Measurements from ENCODE around the gene NRIP2.

The NRIP2 gene

DNA sequence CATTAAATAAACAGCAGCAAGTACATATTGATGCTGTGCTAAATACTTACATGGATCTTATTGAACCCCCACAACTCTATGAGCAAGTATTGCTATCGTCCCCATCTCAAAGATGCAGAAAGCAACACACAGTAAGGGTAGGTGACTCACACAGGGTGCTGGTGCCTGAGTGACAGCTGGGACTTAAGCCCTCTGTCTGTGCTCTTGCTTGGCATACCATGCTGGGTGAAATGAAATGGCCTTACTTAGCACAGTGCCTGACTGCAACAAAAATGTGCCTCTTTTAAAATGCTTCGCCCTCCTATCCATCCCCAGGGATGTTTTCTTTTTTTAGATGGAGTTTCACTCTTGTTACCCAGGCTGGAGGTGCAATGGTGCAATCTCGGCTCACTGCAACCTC lies 21.2 kb upstream of the NRIP2 start:
- H3K4me3 ChIP-seq (ENCODE audit: low read depth, low read length) = no peak overlapping the region
- TF ChIP-seq, protein P1, sequence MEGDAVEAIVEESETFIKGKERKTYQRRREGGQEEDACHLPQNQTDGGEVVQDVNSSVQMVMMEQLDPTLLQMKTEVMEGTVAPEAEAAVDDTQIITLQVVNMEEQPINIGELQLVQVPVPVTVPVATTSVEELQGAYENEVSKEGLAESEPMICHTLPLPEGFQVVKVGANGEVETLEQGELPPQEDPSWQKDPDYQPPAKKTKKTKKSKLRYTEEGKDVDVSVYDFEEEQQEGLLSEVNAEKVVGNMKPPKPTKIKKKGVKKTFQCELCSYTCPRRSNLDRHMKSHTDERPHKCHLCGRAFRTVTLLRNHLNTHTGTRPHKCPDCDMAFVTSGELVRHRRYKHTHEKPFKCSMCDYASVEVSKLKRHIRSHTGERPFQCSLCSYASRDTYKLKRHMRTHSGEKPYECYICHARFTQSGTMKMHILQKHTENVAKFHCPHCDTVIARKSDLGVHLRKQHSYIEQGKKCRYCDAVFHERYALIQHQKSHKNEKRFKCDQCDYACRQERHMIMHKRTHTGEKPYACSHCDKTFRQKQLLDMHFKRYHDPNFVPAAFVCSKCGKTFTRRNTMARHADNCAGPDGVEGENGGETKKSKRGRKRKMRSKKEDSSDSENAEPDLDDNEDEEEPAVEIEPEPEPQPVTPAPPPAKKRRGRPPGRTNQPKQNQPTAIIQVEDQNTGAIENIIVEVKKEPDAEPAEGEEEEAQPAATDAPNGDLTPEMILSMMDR (IDR thresholded peaks at IDR 0.05; ENCODE audit: borderline replicate concordance, insufficient read depth, low read depth, low read length) = no peak

- TF ChIP-seq, protein P1 (IDR thresholded peaks at IDR 0.05; ENCODE audit: borderline replicate concordance, insufficient read depth, low read depth, low read length) = no peak
- no peak overlapping the region for H3K4me3 ChIP-seq (ENCODE audit: low read depth, low read length)
Measured at GRCh38 chr12:2855546-2855945, 20.7 kb upstream of the NRIP2 start.

GRCh38 chr12:2854669-2855453 lies 20.0 kb upstream of the NRIP2 start:
- H3K4me3 ChIP-seq (ENCODE audit: low read depth, low read length) = no peak overlapping the region
- TF ChIP-seq, protein P1 (IDR thresholded peaks at IDR 0.05; ENCODE audit: borderline replicate concordance, insufficient read depth, low read depth, low read length) = no peak

DNA sequence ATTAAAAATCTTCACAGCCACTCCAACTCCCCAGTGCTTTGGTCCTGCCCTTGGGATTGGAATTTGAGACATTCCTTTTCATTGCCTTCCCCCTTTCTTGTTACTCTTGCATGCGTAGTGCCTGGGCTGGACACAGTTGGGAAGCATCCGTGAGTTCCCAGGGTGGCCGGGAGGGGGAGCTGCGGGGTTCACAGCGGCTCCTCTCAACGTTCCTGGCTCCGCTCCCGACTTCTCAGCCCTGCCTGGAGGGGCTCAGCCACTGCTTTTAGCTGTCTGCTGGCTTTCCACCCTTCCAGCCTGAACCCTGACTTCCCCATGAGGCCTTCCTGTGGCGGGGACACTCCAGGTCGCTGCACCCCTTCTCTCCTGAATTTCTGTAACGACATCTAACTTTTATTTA lies 18.8 kb upstream of the NRIP2 start:
- TF ChIP-seq, protein P1 (IDR thresholded peaks at IDR 0.05; ENCODE audit: borderline replicate concordance, insufficient read depth, low read depth, low read length) = peak; percentile 84
- no peak overlapping the region for H3K4me3 ChIP-seq (ENCODE audit: low read depth, low read length)

DNA sequence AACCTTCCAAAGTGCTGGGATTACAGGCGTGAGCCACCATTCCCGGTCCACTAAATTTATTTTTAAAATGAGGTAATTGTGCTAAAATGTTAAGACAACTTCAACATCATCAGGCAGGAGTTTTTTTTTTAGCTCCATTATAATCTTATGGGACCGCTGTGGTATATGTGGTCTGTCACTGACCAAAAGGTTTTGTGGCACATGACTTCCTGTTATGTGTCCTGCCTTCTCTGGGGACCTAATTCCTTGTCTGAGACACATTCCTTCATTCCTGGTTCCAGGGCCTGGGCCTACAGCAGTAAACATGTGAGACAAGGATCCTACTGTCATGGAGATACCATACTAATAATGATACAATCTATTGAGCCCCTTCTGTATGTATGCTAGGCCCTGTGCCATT lies 17.1 kb upstream of the NRIP2 start:
- H3K4me3 ChIP-seq (ENCODE audit: low read depth, low read length) = no peak overlapping the region
- TF ChIP-seq, protein P1 (IDR thresholded peaks at IDR 0.05; ENCODE audit: borderline replicate concordance, insufficient read depth, low read depth, low read length) = no peak

GRCh38 chr12:2845280-2845679 lies 10.4 kb upstream of the NRIP2 start:
- H3K4me3 ChIP-seq (ENCODE audit: low read depth, low read length) = no peak overlapping the region
- TF ChIP-seq, protein P1 (IDR thresholded peaks at IDR 0.05; ENCODE audit: borderline replicate concordance, insufficient read depth, low read depth, low read length) = no peak

- no peak overlapping the region for H3K4me3 ChIP-seq (ENCODE audit: low read depth, low read length)
Measured at GRCh38 chr12:2844786-2845185, 10.0 kb upstream of the NRIP2 start.

More at GRCh38 chr12:2844786-2845185, 10.0 kb upstream of the NRIP2 start:
- TF ChIP-seq, protein P1 (IDR thresholded peaks at IDR 0.05; ENCODE audit: borderline replicate concordance, insufficient read depth, low read depth, low read length) = no peak
